Mesothelial cell of epicardium (in vitro differentiated cells): ENCODE data around the gene NR3C2. TPM values are rescaled to one million over a fixed set of nuclear protein-coding genes. Genes with fewer than 3 reads are reported as not detected.

Experiments
- DNase-seq, 2 experiments: peaks; one replicate each; pipeline ENCODE4 v3.0.0; 2021; ENCODE audit warnings: low spot score in 2 of 2; ENCODE audit not compliant: unreplicated experiment in 2 of 2
- H3K27ac Mint-ChIP-seq: 2 replicates; pipeline ENCODE4 v1.8.0; 2021; ENCODE audit warnings: mixed read lengths
- H3K27me3 Mint-ChIP-seq: 2 replicates; pipeline ENCODE4 v1.8.0; 2021; ENCODE audit warnings: low read depth, mixed read lengths
- H3K36me3 Mint-ChIP-seq: 2 replicates; pipeline ENCODE4 v1.8.0; 2021; ENCODE audit warnings: mixed read lengths
- H3K4me1 Mint-ChIP-seq: 2 replicates; pipeline ENCODE4 v1.8.0; 2021; ENCODE audit warnings: mixed read lengths
- H3K4me3 Mint-ChIP-seq: 2 replicates; pipeline ENCODE4 v1.8.0; 2021; ENCODE audit warnings: mild to moderate bottlenecking, moderate library complexity, mixed read lengths
- H3K9me3 Mint-ChIP-seq: 2 replicates; pipeline ENCODE4 v1.8.0; 2021; ENCODE audit warnings: mixed read lengths
- total RNA-seq: library from RNA; stranded (reverse); gene quantifications from 3 replicates; pipeline ENCODE4 v1.2.1, GENCODE V29; 2021
- TF ChIP-seq, protein P1 (sequence below): fragments of 200-600 bp; sonication (generic); IDR thresholded peaks from one replicate; pipeline ENCODE4 v1.5.0; 2021; ENCODE audit warnings: antibody characterized with exemption; ENCODE audit not compliant: unreplicated experiment

The NR3C2 gene
- total RNA-seq, 1 donor from 2014 or later: 5.2 TPM

DNA sequence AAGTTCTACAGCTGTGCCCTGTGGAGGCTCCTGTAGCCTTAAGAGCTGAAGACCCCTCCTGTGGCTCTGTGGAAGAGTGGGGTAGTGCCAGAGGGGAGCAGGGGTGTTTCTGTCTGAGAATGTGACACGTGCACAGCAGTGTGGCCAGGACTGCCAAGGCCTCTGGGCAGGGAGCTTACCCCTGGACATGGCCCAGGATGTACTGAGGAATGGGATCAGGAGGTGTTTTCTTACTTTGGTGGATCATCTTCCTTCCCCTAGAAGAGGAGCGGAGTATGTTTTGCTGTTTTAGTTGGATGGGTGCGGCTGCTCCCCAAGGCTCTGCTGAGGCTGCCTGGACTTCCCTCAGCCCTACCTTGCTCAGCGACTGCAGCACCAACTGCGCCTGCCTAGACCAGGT is 367.8 kb downstream of the NR3C2 start:
- peaks cover 21% of the 10 kb centered on the region for H3K9me3 Mint-ChIP-seq
- H3K27ac Mint-ChIP-seq: no peak overlapping the region
- DNase-seq: no peak
- no peaks in the 10 kb centered on the region for H3K27me3 Mint-ChIP-seq
- H3K36me3 Mint-ChIP-seq: peaks cover 46% of the 10 kb centered on the region
- H3K4me1 Mint-ChIP-seq: no peaks in the 10 kb centered on the region
- TF ChIP-seq, protein P1, sequence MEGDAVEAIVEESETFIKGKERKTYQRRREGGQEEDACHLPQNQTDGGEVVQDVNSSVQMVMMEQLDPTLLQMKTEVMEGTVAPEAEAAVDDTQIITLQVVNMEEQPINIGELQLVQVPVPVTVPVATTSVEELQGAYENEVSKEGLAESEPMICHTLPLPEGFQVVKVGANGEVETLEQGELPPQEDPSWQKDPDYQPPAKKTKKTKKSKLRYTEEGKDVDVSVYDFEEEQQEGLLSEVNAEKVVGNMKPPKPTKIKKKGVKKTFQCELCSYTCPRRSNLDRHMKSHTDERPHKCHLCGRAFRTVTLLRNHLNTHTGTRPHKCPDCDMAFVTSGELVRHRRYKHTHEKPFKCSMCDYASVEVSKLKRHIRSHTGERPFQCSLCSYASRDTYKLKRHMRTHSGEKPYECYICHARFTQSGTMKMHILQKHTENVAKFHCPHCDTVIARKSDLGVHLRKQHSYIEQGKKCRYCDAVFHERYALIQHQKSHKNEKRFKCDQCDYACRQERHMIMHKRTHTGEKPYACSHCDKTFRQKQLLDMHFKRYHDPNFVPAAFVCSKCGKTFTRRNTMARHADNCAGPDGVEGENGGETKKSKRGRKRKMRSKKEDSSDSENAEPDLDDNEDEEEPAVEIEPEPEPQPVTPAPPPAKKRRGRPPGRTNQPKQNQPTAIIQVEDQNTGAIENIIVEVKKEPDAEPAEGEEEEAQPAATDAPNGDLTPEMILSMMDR: no peak
- H3K4me3 Mint-ChIP-seq: no peak overlapping the region

DNA sequence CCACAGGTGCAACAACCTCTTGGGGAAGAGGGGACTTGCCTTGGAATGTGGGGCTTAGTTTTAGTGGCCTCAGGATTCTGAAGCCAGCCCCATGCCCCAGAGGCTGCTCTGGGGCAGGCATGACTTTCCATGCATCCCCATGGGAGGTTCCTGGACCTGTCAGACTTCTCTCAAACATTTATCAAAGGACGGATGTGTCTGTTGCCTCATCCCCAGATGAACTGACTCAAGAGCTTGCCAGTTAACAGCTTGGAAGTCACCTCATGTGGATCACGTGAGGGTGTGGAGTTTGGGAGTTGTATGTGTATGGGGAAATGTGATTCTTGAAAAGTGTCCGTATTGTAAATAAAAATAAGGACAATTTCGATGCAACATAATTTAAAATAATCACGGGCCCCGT is 368.9 kb downstream of the NR3C2 start:
- Mint-ChIP-seq H3K4me3 (no peak overlapping the region), H3K36me3 (peaks cover 46% of the 10 kb centered on the region), H3K9me3 (peaks cover 21% of the 10 kb centered on the region), H3K27ac (no peak overlapping the region), H3K4me1 (no peaks in the 10 kb centered on the region), H3K27me3 (no peaks in the 10 kb centered on the region)
- no peak for DNase-seq
- TF ChIP-seq, protein P1: no peak

DNA sequence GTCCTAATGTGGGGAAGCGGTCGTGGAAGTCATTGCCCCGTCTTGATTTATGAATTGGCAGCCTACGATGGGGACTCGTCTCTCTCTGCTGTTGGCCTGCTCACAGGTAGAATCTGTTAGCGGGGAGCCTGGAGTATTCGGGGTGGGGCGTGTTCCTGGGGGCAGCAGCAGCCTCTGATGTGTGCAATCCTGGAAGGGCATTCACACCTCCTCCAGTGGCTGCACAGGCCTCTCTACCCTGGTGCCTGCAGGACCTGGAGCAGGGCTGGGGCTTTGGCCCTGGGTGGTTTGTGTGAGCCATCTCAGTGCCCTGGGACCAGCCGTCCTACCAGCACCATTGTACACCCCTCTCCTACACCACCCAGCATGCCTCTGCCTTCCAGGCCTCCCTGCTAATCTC is 369.4 kb downstream of the NR3C2 start:
- no peak overlapping the region for H3K4me3 Mint-ChIP-seq
- H3K9me3 Mint-ChIP-seq: peaks cover 21% of the 10 kb centered on the region
- no peak for DNase-seq
- no peaks in the 10 kb centered on the region for H3K27me3 Mint-ChIP-seq
- TF ChIP-seq, protein P1: no peak
- no peak overlapping the region for H3K27ac Mint-ChIP-seq
- peaks cover 46% of the 10 kb centered on the region for H3K36me3 Mint-ChIP-seq
- H3K4me1 Mint-ChIP-seq: no peaks in the 10 kb centered on the region

DNA sequence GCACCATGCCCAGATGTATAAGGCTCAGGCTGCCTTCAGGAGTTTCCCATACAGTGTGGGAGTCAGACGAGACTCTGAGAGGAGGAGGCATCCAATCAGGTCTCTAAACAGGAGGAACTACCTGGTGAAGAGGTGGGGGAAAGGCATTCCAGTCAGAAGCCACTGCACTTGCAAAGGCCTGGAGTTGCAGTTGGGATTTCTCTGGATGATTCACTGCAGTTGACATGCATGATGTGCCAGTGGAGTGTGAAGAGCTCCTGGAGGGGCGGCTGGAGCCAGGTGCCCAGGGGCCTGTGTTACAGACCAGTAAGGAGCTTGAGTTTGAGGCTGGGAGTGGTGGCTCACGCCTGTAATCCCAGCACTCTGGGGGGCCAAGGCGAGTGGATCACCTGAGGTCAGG is 371.2 kb downstream of the NR3C2 start:
- no peak overlapping the region for H3K4me3 Mint-ChIP-seq

DNA sequence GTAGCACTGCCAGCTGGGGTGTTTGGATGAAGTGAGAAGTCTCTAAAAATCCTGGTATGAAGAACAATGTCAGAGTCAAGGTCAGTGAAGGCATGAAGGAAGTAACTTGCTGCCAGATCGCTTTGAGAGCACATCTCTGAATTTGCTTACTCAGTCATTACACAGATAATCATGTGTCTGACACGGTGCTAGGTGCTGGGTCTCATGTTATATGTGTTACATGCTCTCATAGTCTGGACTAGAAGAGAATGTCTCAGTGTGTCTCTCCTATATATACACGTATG is 372.4 kb downstream of the NR3C2 start:
- DNase-seq: no peak
- Mint-ChIP-seq H3K4me1 (peaks cover 5% of the 10 kb centered on the region), H3K4me3 (no peak overlapping the region), H3K27ac (no peak overlapping the region), H3K27me3 (no peaks in the 10 kb centered on the region), H3K9me3 (peaks cover 7% of the 10 kb centered on the region), H3K36me3 (peaks cover 18% of the 10 kb centered on the region)
- TF ChIP-seq, protein P1: no peak

More for the DNA sequence above, 371.2 kb downstream of the NR3C2 start:
- H3K27me3 Mint-ChIP-seq: no peaks in the 10 kb centered on the region
- peaks cover 18% of the 10 kb centered on the region for H3K9me3 Mint-ChIP-seq
- no peak for DNase-seq
- TF ChIP-seq, protein P1: no peak
- H3K4me1 Mint-ChIP-seq: no peaks in the 10 kb centered on the region
- peaks cover 30% of the 10 kb centered on the region for H3K36me3 Mint-ChIP-seq
- H3K27ac Mint-ChIP-seq: no peak overlapping the region
